Erythroblast (primary cell): ENCODE measurements around the gene TBX2.

Source experiments
- GATA1 ChIP-seq: IDR thresholded peaks from 2 replicates; pipeline ENCODE4 v1.6.1; 2011; ENCODE audit warnings: low read depth, mild to moderate bottlenecking, control low read depth, low read length, moderate library complexity
- POLR2A ChIP-seq: IDR thresholded peaks from 2 replicates; pipeline ENCODE4 v1.6.1; 2011; ENCODE audit warnings: mild to moderate bottlenecking, low read length

DNA sequence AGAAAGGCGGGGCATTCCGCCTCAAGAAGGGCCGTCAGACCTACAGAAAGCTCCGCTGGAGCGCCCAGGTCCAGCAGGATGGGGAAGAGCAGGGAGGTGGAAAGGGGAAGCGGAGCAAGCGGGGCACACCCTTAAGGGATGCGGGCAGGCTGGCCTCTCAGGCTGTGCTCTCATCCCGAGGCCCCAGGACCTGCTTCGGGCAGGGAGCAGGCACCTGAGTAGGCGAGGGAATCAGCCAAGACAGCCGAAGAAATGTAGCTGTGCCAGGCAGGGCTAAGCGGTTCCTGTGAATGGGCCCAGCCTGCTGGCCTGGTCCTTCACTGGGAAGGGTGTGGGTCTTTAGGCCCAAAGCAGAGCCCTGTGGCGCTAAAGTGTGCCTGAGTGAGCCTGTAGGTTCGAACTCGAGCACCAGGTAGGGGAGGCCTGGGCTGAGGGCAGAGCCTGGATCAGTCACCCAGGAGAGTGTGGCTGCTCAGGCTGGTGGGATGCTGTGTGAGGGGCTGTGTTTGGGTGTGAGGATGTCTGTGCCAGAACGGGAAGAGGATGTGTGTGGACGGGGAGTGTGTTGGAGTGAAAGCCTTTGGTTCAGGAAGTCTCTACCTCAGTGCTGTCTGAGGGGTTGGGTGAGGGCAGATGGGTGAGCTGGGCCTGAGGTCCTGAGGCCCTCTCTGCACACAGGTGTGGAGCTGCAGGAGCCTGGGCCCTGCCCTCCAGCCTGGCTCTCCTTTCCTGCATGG is 55.8 kb downstream of the TBX2 start:
- no peak for TF ChIP-seq POLR2A
- no peak for TF ChIP-seq GATA1
